Endothelial cell (in vitro differentiated cells): ENCODE data around the gene P4HA1. TPM values are rescaled to one million over a fixed set of nuclear protein-coding genes. Genes with fewer than 3 reads are reported as not detected.

ENCODE experiments used
- DNase-seq: peaks from one replicate; pipeline ENCODE4 v3.0.0; 2021; ENCODE audit warnings: low spot score
- H3K27ac Mint-ChIP-seq: one replicate; pipeline ENCODE4 v1.8.0; 2021; ENCODE audit warnings: mixed read lengths, inconsistent platforms; ENCODE audit not compliant: unreplicated experiment
- H3K27me3 Mint-ChIP-seq: one replicate; pipeline ENCODE4 v1.8.0; 2021; ENCODE audit warnings: mild to moderate bottlenecking, moderate library complexity, mixed read lengths, inconsistent platforms; ENCODE audit not compliant: unreplicated experiment
- H3K36me3 Mint-ChIP-seq: one replicate; pipeline ENCODE4 v1.8.0; 2021; ENCODE audit warnings: mild to moderate bottlenecking, low read depth, mixed read lengths, inconsistent platforms; ENCODE audit not compliant: unreplicated experiment
- H3K4me1 Mint-ChIP-seq: one replicate; pipeline ENCODE4 v1.8.0; 2021; ENCODE audit warnings: mild to moderate bottlenecking, mixed read lengths, inconsistent platforms; ENCODE audit not compliant: unreplicated experiment
- H3K4me3 Mint-ChIP-seq: one replicate; pipeline ENCODE4 v1.8.0; 2021; ENCODE audit warnings: mild to moderate bottlenecking, mixed read lengths, inconsistent platforms; ENCODE audit not compliant: unreplicated experiment
- H3K9me3 Mint-ChIP-seq: one replicate; pipeline ENCODE4 v1.8.0; 2021; ENCODE audit warnings: mixed read lengths, inconsistent platforms; ENCODE audit not compliant: unreplicated experiment
- total RNA-seq: library from RNA; stranded (reverse); fragmentation: NEBNext Ultra II Directional; extraction: Animal tissue kit (Norgen Biotek cat#: 25700); gene quantifications from one replicate; pipeline ENCODE4 v1.2.1, GENCODE V29; 2021; ENCODE audit not compliant: unreplicated experiment
- TF ChIP-seq, protein P1 (sequence below): fragments of 200-600 bp; sonication (generic); IDR thresholded peaks from one replicate; pipeline ENCODE4 v1.5.0; 2021; ENCODE audit warnings: antibody characterized with exemption; ENCODE audit not compliant: unreplicated experiment

The P4HA1 gene
- total RNA-seq, 1 donor from 2014 or later: 20.4 TPM

DNA sequence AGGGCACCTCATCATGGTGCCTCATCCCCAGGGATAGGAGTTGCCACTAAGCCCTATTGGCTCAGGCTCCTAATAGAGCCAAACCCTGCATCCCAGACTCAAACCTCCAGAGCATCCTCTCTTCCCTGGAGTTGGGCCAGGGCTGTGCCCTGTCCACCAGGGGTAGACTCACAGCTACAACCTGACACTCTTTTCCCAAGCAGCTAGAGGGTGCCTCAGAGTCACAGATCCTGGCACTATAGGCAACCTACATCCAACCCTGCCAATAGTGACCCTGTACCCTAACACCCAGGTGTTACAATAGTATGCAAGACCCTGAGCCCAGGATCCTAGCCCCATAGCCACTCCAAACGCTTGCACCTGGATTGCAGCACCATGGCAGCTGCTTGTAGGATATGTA is 78.0 kb downstream of the P4HA1 start:
- H3K27ac Mint-ChIP-seq: no peak overlapping the region
- H3K27me3 Mint-ChIP-seq: peaks cover 3% of the 10 kb centered on the region
- H3K4me1 Mint-ChIP-seq: no peaks in the 10 kb centered on the region
- H3K9me3 Mint-ChIP-seq: no peaks in the 10 kb centered on the region
- DNase-seq: no peak
- H3K36me3 Mint-ChIP-seq: peaks cover 14% of the 10 kb centered on the region
- H3K4me3 Mint-ChIP-seq: no peak overlapping the region
- TF ChIP-seq, protein P1, sequence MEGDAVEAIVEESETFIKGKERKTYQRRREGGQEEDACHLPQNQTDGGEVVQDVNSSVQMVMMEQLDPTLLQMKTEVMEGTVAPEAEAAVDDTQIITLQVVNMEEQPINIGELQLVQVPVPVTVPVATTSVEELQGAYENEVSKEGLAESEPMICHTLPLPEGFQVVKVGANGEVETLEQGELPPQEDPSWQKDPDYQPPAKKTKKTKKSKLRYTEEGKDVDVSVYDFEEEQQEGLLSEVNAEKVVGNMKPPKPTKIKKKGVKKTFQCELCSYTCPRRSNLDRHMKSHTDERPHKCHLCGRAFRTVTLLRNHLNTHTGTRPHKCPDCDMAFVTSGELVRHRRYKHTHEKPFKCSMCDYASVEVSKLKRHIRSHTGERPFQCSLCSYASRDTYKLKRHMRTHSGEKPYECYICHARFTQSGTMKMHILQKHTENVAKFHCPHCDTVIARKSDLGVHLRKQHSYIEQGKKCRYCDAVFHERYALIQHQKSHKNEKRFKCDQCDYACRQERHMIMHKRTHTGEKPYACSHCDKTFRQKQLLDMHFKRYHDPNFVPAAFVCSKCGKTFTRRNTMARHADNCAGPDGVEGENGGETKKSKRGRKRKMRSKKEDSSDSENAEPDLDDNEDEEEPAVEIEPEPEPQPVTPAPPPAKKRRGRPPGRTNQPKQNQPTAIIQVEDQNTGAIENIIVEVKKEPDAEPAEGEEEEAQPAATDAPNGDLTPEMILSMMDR: no peak

DNA sequence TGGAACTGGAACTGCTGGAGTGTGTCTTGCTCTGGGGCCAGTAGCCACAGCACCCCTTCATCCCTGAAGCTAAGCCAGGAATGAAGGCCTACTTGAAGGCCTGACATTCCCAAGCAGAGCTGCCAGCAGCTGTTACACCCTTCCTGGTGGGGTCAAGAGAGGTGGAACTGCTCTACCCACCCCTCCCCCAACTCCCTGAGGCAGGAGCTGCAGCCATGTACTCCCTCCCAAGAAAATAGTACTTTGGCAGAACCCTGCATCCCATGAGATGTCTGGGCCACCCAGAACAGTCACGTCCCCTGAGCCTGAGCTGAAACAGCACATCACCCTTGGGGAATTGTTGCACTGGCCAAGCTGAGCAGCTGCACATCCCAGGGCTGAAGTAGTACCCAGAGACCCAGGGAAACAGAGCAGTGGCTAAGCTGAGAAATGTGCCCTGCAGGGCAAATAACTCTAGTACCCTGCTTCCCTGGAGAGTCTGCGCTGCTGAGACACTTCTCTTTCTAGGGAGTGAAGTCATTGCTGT is 78.6 kb downstream of the P4HA1 start:
- peaks cover 4% of the 10 kb centered on the region for H3K4me1 Mint-ChIP-seq
- no peaks in the 10 kb centered on the region for H3K9me3 Mint-ChIP-seq
- H3K36me3 Mint-ChIP-seq: peaks cover 11% of the 10 kb centered on the region
- H3K27ac Mint-ChIP-seq: no peak overlapping the region
- H3K4me3 Mint-ChIP-seq: no peak overlapping the region
- no peak for DNase-seq
- peaks cover 2% of the 10 kb centered on the region for H3K27me3 Mint-ChIP-seq
- TF ChIP-seq, protein P1: no peak

DNA sequence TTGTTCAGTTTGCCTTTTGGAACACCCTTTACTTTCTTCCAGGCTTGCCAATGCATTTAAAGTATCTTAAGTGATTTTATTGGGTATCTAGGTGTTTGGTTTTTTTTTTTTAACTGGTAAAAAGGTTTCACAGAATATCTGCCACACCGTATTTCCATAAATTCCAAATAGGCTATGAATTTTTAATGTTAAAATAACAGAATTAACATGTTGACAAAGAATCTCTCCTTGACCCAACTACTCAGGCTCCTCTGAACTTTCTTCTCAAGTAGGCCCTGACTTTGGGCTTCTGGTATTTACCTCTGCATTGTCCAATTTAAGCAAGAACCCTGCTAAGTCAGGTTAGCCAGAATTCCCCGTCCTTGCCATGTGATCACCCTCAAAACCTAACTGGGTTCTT is 80.9 kb downstream of the P4HA1 start:
- H3K27ac Mint-ChIP-seq: no peak overlapping the region
- H3K4me3 Mint-ChIP-seq: no peak overlapping the region
- DNase-seq: no peak
- no peaks in the 10 kb centered on the region for H3K27me3 Mint-ChIP-seq
- TF ChIP-seq, protein P1: no peak
- peaks cover 14% of the 10 kb centered on the region for H3K4me1 Mint-ChIP-seq
- no peaks in the 10 kb centered on the region for H3K36me3 Mint-ChIP-seq
- H3K9me3 Mint-ChIP-seq: no peaks in the 10 kb centered on the region

DNA sequence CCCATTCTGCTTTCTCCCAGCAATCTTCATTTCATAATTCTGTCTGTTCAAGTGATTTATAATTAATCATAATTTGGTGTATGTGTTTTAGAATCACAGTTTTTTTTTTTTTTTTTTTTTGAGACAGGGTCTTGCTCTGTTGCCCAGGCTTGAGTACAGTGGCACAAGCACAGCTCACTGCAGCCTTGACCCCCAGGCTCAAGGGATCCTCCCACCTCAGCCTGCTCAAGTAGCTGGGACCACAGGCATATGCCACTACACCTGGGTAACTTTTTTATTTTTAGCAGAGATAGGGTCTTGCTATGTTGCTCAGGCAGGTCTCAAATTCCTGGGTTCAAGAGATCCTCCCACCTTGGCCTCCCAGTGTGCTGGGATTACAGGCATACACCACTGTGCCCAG is 92.8 kb downstream of the P4HA1 start:
- H3K4me3 Mint-ChIP-seq: no peak overlapping the region
- H3K36me3 Mint-ChIP-seq: no peaks in the 10 kb centered on the region
- H3K27me3 Mint-ChIP-seq: no peaks in the 10 kb centered on the region
- DNase-seq: no peak
- H3K27ac Mint-ChIP-seq: no peak overlapping the region
- H3K4me1 Mint-ChIP-seq: no peaks in the 10 kb centered on the region
- no peaks in the 10 kb centered on the region for H3K9me3 Mint-ChIP-seq
- TF ChIP-seq, protein P1: no peak

DNA sequence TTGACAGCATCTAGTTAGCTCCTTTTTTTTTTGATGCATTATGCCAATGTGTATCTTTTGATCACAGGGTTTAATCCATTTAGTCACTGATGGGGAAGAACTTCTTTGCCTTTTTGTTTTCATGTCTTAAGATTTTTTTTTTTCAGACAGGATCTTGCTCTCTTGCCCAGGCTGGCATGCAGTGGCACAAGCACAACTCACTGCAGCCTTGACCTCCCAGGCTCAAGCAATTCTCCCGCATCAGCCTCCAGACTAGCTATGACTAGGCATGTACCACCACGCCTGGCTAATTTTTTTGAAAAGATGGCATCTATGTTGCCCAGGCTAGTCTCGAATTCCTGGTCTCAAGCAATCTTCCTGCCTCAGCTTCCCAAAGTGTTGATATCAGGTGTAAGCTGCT is 95.7 kb downstream of the P4HA1 start:
- H3K4me1 Mint-ChIP-seq: no peaks in the 10 kb centered on the region
- H3K36me3 Mint-ChIP-seq: peaks cover 4% of the 10 kb centered on the region
- H3K27ac Mint-ChIP-seq: no peak overlapping the region
- H3K4me3 Mint-ChIP-seq: no peak overlapping the region
- no peaks in the 10 kb centered on the region for H3K27me3 Mint-ChIP-seq
- TF ChIP-seq, protein P1: no peak
- H3K9me3 Mint-ChIP-seq: no peaks in the 10 kb centered on the region
- no peak for DNase-seq
